Adrenal gland (tissue), 12 donors: ENCODE results near the gene RHBDL3. TPM values are rescaled to one million over a fixed set of nuclear protein-coding genes. Genes with fewer than 3 reads are reported as not detected.

ENCODE experiments used
- DNase-seq, 7 donors: peaks; one replicate each; pipeline ENCODE4 v3.0.0-alpha.2; 2019 to 2020
- H3K27ac ChIP-seq, 5 donors: fragments of 200-600 bp; sonication (generic) in 4 of 5; 1 replicate in 3 of 5; 2 replicates in 2 of 5; pipeline versions ENCODE4 v1.5.1 to v1.8.0; 2016 to 2020; ENCODE audit warnings: mild to moderate bottlenecking in 1 of 5
- H3K27me3 ChIP-seq: fragments of 200-600 bp; 2 replicates; pipeline ENCODE4 v1.8.0; 2021
- H3K36me3 ChIP-seq, 2 donors: fragments of 200-600 bp; replicated peaks in 1 of 2; 1 replicate in 1 of 2; 2 replicates in 1 of 2; pipeline versions ENCODE4 v1.5.1 to v1.8.0; 2018 to 2022
- H3K4me1 ChIP-seq, 2 donors: fragments of 200-600 bp; replicated peaks in 1 of 2; 1 replicate in 1 of 2; 2 replicates in 1 of 2; pipeline versions ENCODE4 v1.5.1 to v1.8.0; 2018 to 2021
- H3K4me3 ChIP-seq, 4 donors: fragments of 200-600 bp; sonication (generic) in 3 of 4; one replicate each; pipeline ENCODE4 v1.5.1; 2016 to 2018
- H3K9me3 ChIP-seq, 3 donors: fragments of 200-600 bp; sonication (generic) in 1 of 3; replicated peaks in 1 of 3; 1 replicate in 2 of 3; 2 replicates in 1 of 3; pipeline versions ENCODE4 v1.5.1 to v1.8.0; 2016 to 2021
- CTCF ChIP-seq, 6 experiments: fragments of 450-650 bp in 4 of 6; fragments of 200-600 bp in 2 of 6; sonication (generic) in 1 of 6; IDR thresholded peaks; 1 replicate in 5 of 6; 2 replicates in 1 of 6; pipeline versions ENCODE4 v1.5.1 to v1.8.0; 2016 to 2021; ENCODE audit warnings: antibody characterized with exemption in 6 of 6, mild to moderate bottlenecking in 2 of 6, moderate library complexity in 1 of 6
- POLR2A ChIP-seq, 2 donors: fragments of 450-650 bp; IDR thresholded peaks; one replicate each; pipeline ENCODE4 v1.6.1; 2017; ENCODE audit warnings: antibody characterized with exemption in 2 of 2, mild to moderate bottlenecking in 2 of 2, moderate library complexity in 1 of 2
- WGBS, 4 donors: extraction: QIAGEN DNeasy Blood & Tissue Kit in 2 of 4; methylation state at CpG; one replicate each; pipeline versions ENCODE4 v1.1.5 to v1.1.7; 2013 to 2017; 5-methylcytosine and 5-hydroxymethylcytosine counted together
- intact Hi-C, 2 donors: fragments of 100-400 bp; cut with DNase I; formaldehyde crosslinking; loops; one replicate each; pipeline versions ENCODE4 v1.14.1 to v1.15.0; 2022 to 2023
- polyA plus RNA-seq, 3 donors: library from polyadenylated mRNA; stranded (reverse); fragments of 200-250 nt in 2 of 3; fragments of 350-450 nt in 1 of 3; fragmentation: Illumina TruSeq in 1 of 3; extraction: RNeasy Lipid Tissue Mini Kit (QIAGEN cat#74804) in 1 of 3; gene quantifications; one replicate each; pipeline ENCODE4 v1.2.3, GENCODE V29; 2013 to 2014
- total RNA-seq, 9 donors: library from RNA; depleted of rRNA in 4 of 9; stranded (reverse); fragments of >200 nt in 4 of 9; fragments of 120-200 nt in 1 of 9; fragmentation: NEBNext Ultra II Directional in 1 of 9; extraction: Animal tissue kit (Norgen Biotek cat#: 25700) in 1 of 9; gene quantifications; one replicate each; pipeline versions ENCODE4 v1.1.0 to v1.2.4, GENCODE V29; 2013 to 2023
- donor health status: healthy with polysubstance abuse.
- donor health status: Bipolar disorder and iron deficiency.
- donor health status: DM: yes; HTN: yes; CAD: no.
- donor health status: DM: no; HTN: no; CAD: no.
- donor health status: DM: no; HTN: no; CAD: no.
- donor health status: DM: yes; HTN: yes; CAD: no.

The RHBDL3 gene
- total and polyA plus RNA-seq, 12 donors: 1.7 to 10.2 (median 5.1) TPM

GRCh38 chr17:32298721-32299579 lies 33.3 kb downstream of the RHBDL3 start:
- Histone ChIP-seq H3K4me1 (peaks cover 12 to 14% of the 10 kb centered on the region in 2 donors), H3K27ac (peak overlapping the region in 1 of 5 donors; percentile 12), H3K36me3 (no peaks in the 10 kb centered on the region), H3K9me3 (no peaks in the 10 kb centered on the region), H3K4me3 (no peak overlapping the region), H3K27me3 (no peaks in the 10 kb centered on the region)
- intact Hi-C loops: no loop called here
- no peak for DNase-seq
- 77 to 80% (median 78%) methylated on average over 11 to 13 of the region's 13 CpGs for WGBS, 4 donors
- no peak for TF ChIP-seq CTCF (IDR thresholded peaks at IDR 0.05)
- TF ChIP-seq POLR2A (IDR thresholded peaks at IDR 0.05): no peak

- H3K4me3 ChIP-seq: no peak overlapping the region
- no peak for DNase-seq
- H3K36me3 ChIP-seq: no peaks in the 10 kb centered on the region
- peaks cover 15 to 17% of the 10 kb centered on the region in 2 donors for H3K4me1 ChIP-seq
- no peak overlapping the region for H3K27ac ChIP-seq
- intact Hi-C loops: no loop called here
- TF ChIP-seq CTCF (IDR thresholded peaks at IDR 0.05) (no peak), POLR2A (IDR thresholded peaks at IDR 0.05) (no peak)
- no peaks in the 10 kb centered on the region for H3K27me3 ChIP-seq
- H3K9me3 ChIP-seq: no peaks in the 10 kb centered on the region
- 91 to 95% (median 92%) methylated on average over 6 to 7 of the region's 7 CpGs for WGBS, 4 donors
Measured at GRCh38 chr17:32299580-32300164, 34.0 kb downstream of the RHBDL3 start.

- Histone ChIP-seq H3K36me3 (no peaks in the 10 kb centered on the region), H3K4me1 (peaks cover 15 to 17% of the 10 kb centered on the region in 2 donors), H3K27me3 (no peaks in the 10 kb centered on the region), H3K4me3 (no peak overlapping the region), H3K27ac (no peak overlapping the region), H3K9me3 (no peaks in the 10 kb centered on the region)
- 87 to 91% (median 89%) methylated on average over 4 of the region's 4 CpGs for WGBS, 4 donors
- TF ChIP-seq CTCF (IDR thresholded peaks at IDR 0.05) (no peak), POLR2A (IDR thresholded peaks at IDR 0.05) (no peak)
- intact Hi-C loops: no loop called here
- DNase-seq: no peak
Measured at GRCh38 chr17:32302037-32302436, 36.4 kb downstream of the RHBDL3 start.

- Histone ChIP-seq H3K4me3 (no peak overlapping the region), H3K27me3 (no peaks in the 10 kb centered on the region), H3K9me3 (no peaks in the 10 kb centered on the region), H3K36me3 (no peaks in the 10 kb centered on the region), H3K4me1 (peaks cover 15 to 17% of the 10 kb centered on the region in 2 donors), H3K27ac (peak overlapping the region in 4 of 5 donors; percentile 36 to 71 (median 52))
- WGBS, 4 donors: 40 to 49% (median 45%) methylated on average over 3 to 10 of the region's 10 CpGs
- intact Hi-C loops: no loop called here
- no peak for TF ChIP-seq POLR2A (IDR thresholded peaks at IDR 0.05)
- TF ChIP-seq CTCF (IDR thresholded peaks at IDR 0.05): no peak
- DNase-seq: peak in 2 of 7 donors; percentile 37 to 39
Measured at GRCh38 chr17:32302860-32303649, 37.4 kb downstream of the RHBDL3 start.
